Nephron progenitor cell (in vitro differentiated cells): ENCODE data around the gene OPN1SW.

ENCODE experiments used
- DNase-seq: peaks from one replicate; pipeline ENCODE4 v3.0.0; 2021
- H3K27ac Mint-ChIP-seq: 2 replicates; pipeline ENCODE4 v1.8.0; 2021; ENCODE audit warnings: mild to moderate bottlenecking, moderate library complexity, mixed read lengths
- H3K27me3 Mint-ChIP-seq: 2 replicates; pipeline ENCODE4 v1.8.0; 2021; ENCODE audit warnings: mild to moderate bottlenecking, low read depth, mixed read lengths; ENCODE audit not compliant: poor library complexity
- H3K36me3 Mint-ChIP-seq: 2 replicates; pipeline ENCODE4 v1.8.0; 2021; ENCODE audit warnings: low read depth, mixed read lengths
- H3K4me1 Mint-ChIP-seq: 2 replicates; pipeline ENCODE4 v1.8.0; 2021; ENCODE audit warnings: mixed read lengths
- H3K4me3 Mint-ChIP-seq: 2 replicates; pipeline ENCODE4 v1.8.0; 2021; ENCODE audit warnings: mild to moderate bottlenecking, moderate library complexity, mixed read lengths
- H3K9me3 Mint-ChIP-seq: 2 replicates; pipeline ENCODE4 v1.8.0; 2021; ENCODE audit warnings: mild to moderate bottlenecking, moderate library complexity, mixed read lengths
- TF ChIP-seq, protein P1 (sequence below): fragments of 200-600 bp; sonication (generic); IDR thresholded peaks from 2 replicates; pipeline ENCODE4 v1.5.0; 2021; ENCODE audit warnings: antibody characterized with exemption

Gene OPN1SW

DNA sequence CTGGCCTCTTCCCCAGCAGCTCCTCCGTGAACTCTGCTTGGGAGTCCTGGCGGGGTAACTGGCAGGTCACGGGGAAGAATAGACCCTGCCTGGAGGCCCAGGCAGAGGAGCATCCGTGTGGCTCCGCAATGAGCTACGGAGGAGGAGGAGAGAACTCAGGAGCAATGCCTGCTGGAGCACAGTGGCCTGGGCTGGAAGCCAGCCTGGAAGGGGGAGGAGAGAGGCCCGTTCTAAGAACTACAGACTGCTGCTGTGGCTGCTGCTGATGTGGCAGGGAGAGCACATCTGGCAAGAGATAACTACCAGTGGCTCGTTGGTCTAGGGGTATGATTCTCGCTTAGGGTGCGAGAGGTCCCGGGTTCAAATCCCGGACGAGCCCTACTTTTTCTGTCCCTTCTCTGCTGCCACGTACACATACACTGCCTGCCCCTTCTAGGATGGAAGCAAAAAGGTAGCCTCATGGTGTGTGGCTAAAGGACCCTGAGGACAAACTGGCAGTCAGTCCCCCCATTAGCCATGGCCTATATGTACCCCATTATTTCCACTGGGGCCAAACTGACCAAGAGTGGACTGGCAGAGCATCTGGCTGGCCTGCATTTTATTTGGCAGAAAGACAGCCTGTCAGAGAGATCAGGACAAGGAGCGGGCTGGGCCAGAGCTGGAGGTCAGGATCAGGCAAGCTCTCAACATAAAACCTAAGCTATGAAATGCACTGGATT is 7.7 kb upstream of the OPN1SW start:
- H3K4me3 Mint-ChIP-seq = peak overlapping the region; percentile 66
- H3K27me3 Mint-ChIP-seq = peaks cover 43% of the 10 kb centered on the region
- DNase-seq = peak; percentile 57
- TF ChIP-seq, protein P1, sequence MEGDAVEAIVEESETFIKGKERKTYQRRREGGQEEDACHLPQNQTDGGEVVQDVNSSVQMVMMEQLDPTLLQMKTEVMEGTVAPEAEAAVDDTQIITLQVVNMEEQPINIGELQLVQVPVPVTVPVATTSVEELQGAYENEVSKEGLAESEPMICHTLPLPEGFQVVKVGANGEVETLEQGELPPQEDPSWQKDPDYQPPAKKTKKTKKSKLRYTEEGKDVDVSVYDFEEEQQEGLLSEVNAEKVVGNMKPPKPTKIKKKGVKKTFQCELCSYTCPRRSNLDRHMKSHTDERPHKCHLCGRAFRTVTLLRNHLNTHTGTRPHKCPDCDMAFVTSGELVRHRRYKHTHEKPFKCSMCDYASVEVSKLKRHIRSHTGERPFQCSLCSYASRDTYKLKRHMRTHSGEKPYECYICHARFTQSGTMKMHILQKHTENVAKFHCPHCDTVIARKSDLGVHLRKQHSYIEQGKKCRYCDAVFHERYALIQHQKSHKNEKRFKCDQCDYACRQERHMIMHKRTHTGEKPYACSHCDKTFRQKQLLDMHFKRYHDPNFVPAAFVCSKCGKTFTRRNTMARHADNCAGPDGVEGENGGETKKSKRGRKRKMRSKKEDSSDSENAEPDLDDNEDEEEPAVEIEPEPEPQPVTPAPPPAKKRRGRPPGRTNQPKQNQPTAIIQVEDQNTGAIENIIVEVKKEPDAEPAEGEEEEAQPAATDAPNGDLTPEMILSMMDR = no peak
- H3K4me1 Mint-ChIP-seq = peaks cover 13% of the 10 kb centered on the region
- H3K27ac Mint-ChIP-seq = peak overlapping the region; percentile 43
- H3K9me3 Mint-ChIP-seq = peaks cover 5% of the 10 kb centered on the region
- no peaks in the 10 kb centered on the region for H3K36me3 Mint-ChIP-seq

DNA sequence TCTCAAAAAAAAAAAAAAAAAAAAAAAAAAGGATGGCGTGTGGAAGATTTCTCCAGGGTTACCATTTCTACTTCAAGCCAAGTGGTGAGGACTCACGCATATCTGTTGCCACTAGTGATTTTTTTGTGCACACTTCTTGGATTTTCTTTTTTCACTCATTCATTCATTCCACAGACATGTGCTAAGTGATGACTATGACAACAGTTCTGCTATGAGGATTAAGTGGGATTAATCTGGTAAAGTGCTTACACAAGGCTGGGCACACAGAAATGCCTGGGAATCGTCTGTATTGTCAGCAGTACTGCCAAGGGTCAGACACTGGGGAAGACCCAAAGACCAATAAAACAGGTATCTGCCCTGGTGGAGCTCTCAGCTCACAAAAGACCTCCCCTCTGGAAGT is 6.3 kb upstream of the OPN1SW start:
- no peak overlapping the region for H3K27ac Mint-ChIP-seq
- H3K4me3 Mint-ChIP-seq = no peak overlapping the region
- H3K4me1 Mint-ChIP-seq = peaks cover 13% of the 10 kb centered on the region
- peaks cover 19% of the 10 kb centered on the region for H3K9me3 Mint-ChIP-seq
- H3K36me3 Mint-ChIP-seq = no peaks in the 10 kb centered on the region
- peaks cover 34% of the 10 kb centered on the region for H3K27me3 Mint-ChIP-seq
- TF ChIP-seq, protein P1 = no peak
- DNase-seq = no peak

DNA sequence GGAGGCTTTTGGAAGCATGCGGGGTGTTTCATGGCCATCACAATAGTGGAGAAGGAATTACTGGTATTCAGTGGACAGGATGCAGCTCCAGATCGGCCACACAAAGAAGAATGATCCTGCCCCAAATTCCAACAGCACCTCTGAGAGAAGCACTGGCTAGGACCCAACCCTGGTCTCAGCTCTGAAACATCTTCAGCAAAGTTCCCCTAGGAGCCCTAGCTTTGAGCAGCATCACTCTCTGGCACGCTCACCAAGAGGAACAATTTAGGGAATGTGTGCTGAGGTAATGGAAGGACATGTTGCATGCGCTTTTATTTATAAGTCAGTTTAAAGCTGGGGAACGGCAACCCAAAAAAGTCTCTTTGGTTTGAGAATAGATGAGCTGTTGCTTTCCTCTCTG is 5.5 kb upstream of the OPN1SW start:
- H3K4me1 Mint-ChIP-seq = peaks cover 13% of the 10 kb centered on the region
- H3K4me3 Mint-ChIP-seq = no peak overlapping the region
- H3K36me3 Mint-ChIP-seq = peaks cover 2% of the 10 kb centered on the region
- H3K27ac Mint-ChIP-seq = no peak overlapping the region
- H3K9me3 Mint-ChIP-seq = peaks cover 26% of the 10 kb centered on the region
- TF ChIP-seq, protein P1 = no peak
- no peak for DNase-seq
- H3K27me3 Mint-ChIP-seq = peaks cover 28% of the 10 kb centered on the region

DNA sequence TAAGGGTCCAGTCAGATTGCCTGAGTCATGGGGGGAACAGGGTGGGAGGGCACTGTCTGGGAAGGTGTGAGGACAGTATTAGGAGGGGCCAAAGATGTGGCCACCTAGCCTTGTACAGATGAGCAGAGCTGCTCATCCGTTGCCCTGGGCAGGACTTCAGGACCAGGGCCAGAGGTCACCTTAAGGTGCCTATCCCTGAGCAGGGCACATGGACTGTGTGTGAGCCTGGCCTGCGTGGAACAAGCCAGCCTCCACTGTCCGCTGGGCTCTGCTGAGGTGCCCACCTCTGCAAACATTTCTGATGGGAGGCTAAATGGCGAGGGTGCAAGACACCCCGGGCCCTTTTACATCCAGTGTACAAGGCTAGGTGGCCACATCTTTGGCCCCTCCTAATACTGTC is 3.4 kb upstream of the OPN1SW start:
- TF ChIP-seq, protein P1 = no peak
- Mint-ChIP-seq H3K9me3 (peaks cover 26% of the 10 kb centered on the region), H3K36me3 (peaks cover 24% of the 10 kb centered on the region), H3K4me1 (peaks cover 13% of the 10 kb centered on the region), H3K4me3 (no peak overlapping the region), H3K27ac (no peak overlapping the region), H3K27me3 (peaks cover 23% of the 10 kb centered on the region)
- no peak for DNase-seq

DNA sequence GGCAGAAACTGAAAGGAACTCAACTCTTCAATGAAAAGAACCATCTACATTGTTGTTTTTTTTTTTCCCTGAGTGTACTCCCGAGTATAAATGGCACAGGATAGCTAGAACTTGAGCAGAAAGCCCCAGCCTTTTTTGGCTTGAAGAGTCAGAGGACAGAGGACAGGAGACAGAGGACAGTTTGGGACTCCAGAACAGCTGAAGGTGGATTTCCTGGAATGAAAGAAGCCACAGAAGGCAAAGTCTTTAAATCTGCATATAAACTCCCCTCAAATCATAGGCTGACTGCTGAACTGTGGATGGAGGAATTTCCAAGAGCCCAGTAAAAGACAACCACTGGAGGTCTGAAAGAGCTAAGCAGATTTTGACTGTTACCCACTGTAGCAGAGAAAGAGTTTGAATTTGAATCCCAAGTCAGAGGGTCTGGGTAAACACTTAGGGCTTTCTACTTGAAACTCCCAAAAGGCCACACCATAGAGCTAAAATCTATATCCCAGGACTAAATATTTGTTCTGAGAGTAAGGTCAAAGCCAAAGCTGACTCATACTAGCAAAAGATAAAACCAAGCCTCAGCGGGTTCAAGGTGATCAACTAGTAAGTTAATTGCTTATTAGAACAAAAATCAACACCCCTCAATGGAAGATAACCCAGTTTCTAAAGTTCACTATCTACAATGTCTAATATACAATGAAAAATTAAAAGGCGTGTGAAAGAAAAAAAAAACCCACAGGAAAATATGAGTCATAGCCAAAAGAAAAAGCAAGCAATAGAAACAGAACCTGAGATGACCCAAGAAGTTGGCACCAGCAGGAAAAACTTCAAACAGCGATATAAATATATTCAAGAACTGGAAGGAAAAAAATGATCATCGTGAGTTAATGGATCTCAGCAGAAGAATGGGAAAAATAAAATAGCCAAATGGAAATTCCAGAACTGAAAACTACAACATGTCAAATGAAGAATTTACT is 1.8 kb upstream of the OPN1SW start:
- Mint-ChIP-seq H3K36me3 (peaks cover 38% of the 10 kb centered on the region), H3K27me3 (peaks cover 15% of the 10 kb centered on the region), H3K4me3 (no peak overlapping the region), H3K27ac (no peak overlapping the region), H3K4me1 (no peaks in the 10 kb centered on the region), H3K9me3 (peaks cover 26% of the 10 kb centered on the region)
- DNase-seq = no peak
- TF ChIP-seq, protein P1 = no peak
